ENCODE results near the gene CST9L. TPM values are rescaled to one million over a fixed set of nuclear protein-coding genes. Genes with fewer than 3 reads are reported as not detected.

The CST9L gene
- total RNA-seq (2022) (not detected in 2 replicates), Bru-seq, nascent RNA (not detected), BruChase-seq, experiment 1, labeled RNA remaining after a 6-hour chase (not detected), BruChase-seq, experiment 2, labeled RNA remaining after a 2-hour chase (not detected)
- long read RNA-seq: 0 reads

GRCh38 chr20:23568320-23568970 is at the start of gene CST9L:
Gene CST9L (minus strand): TSS chr20:23568484. CDS start chr20:23568450, 34 bp downstream.
- H3K27me3 Mint-ChIP-seq (ENCODE audit: unreplicated experiment): no peaks in the 10 kb centered on the region
- no TSS peak for BruUV-seq (replicated peaks)
- no peaks in the 10 kb centered on the region for H3K36me3 Mint-ChIP-seq (ENCODE audit: insufficient read depth, unreplicated experiment)
- TF ChIP-seq CTCF (IDR thresholded peaks at IDR 0.05; ENCODE audit: unreplicated experiment): no peak
- intact Hi-C loops (cut with micrococcal nuclease; ENCODE audit: unreplicated experiment): no loop called here
- no peak for DNase-seq
- H3K4me3 Mint-ChIP-seq (ENCODE audit: low read depth, unreplicated experiment): no peak within 1 kb of the TSS
- H3K9me3 Mint-ChIP-seq (ENCODE audit: low read depth, unreplicated experiment): no peaks in the 10 kb centered on the region
- H3K27ac Mint-ChIP-seq (ENCODE audit: unreplicated experiment): no peak within 1 kb of the TSS
- CTCF ChIA-PET: no interaction called here
- no peaks in the 10 kb centered on the region for H3K4me1 Mint-ChIP-seq (ENCODE audit: low read depth, unreplicated experiment)

GRCh38 chr20:23614163-23614562 is 45.9 kb upstream of the CST9L start:
- H3K36me3 Mint-ChIP-seq (ENCODE audit: insufficient read depth, unreplicated experiment): no peaks in the 10 kb centered on the region
- no peak overlapping the region for H3K27ac Mint-ChIP-seq (ENCODE audit: unreplicated experiment)
- H3K4me3 Mint-ChIP-seq (ENCODE audit: low read depth, unreplicated experiment): no peak overlapping the region
- H3K9me3 Mint-ChIP-seq (ENCODE audit: low read depth, unreplicated experiment): no peaks in the 10 kb centered on the region
- DNase-seq: no peak
- TF ChIP-seq CTCF (IDR thresholded peaks at IDR 0.05; ENCODE audit: unreplicated experiment): no peak
- no peaks in the 10 kb centered on the region for H3K27me3 Mint-ChIP-seq (ENCODE audit: unreplicated experiment)
- intact Hi-C loops (cut with micrococcal nuclease; ENCODE audit: unreplicated experiment): no loop called here
- BruUV-seq (replicated peaks): no TSS peak
- CTCF ChIA-PET: no interaction called here
- H3K4me1 Mint-ChIP-seq (ENCODE audit: low read depth, unreplicated experiment): no peaks in the 10 kb centered on the region

GRCh38 chr20:23613676-23614075 is 45.4 kb upstream of the CST9L start:
- no TSS peak for BruUV-seq (replicated peaks)
- H3K4me1 Mint-ChIP-seq (ENCODE audit: low read depth, unreplicated experiment): no peaks in the 10 kb centered on the region
- no peak overlapping the region for H3K4me3 Mint-ChIP-seq (ENCODE audit: low read depth, unreplicated experiment)
- H3K36me3 Mint-ChIP-seq (ENCODE audit: insufficient read depth, unreplicated experiment): no peaks in the 10 kb centered on the region
- no peak overlapping the region for H3K27ac Mint-ChIP-seq (ENCODE audit: unreplicated experiment)
- intact Hi-C loops (cut with micrococcal nuclease; ENCODE audit: unreplicated experiment): no loop called here
- H3K27me3 Mint-ChIP-seq (ENCODE audit: unreplicated experiment): no peaks in the 10 kb centered on the region
- no peaks in the 10 kb centered on the region for H3K9me3 Mint-ChIP-seq (ENCODE audit: low read depth, unreplicated experiment)
- TF ChIP-seq CTCF (IDR thresholded peaks at IDR 0.05; ENCODE audit: unreplicated experiment): no peak
- no peak for DNase-seq
- CTCF ChIA-PET: no interaction called here

GRCh38 chr20:23612396-23612795 is 44.1 kb upstream of the CST9L start:
- Mint-ChIP-seq H3K27me3 (ENCODE audit: unreplicated experiment) (no peaks in the 10 kb centered on the region), H3K27ac (ENCODE audit: unreplicated experiment) (no peak overlapping the region), H3K36me3 (ENCODE audit: insufficient read depth, unreplicated experiment) (no peaks in the 10 kb centered on the region), H3K4me1 (ENCODE audit: low read depth, unreplicated experiment) (no peaks in the 10 kb centered on the region), H3K4me3 (ENCODE audit: low read depth, unreplicated experiment) (no peak overlapping the region), H3K9me3 (ENCODE audit: low read depth, unreplicated experiment) (no peaks in the 10 kb centered on the region)
- intact Hi-C loops (cut with micrococcal nuclease; ENCODE audit: unreplicated experiment): no loop called here
- DNase-seq: no peak
- CTCF ChIA-PET: no interaction called here
- BruUV-seq (replicated peaks): no TSS peak
- no peak for TF ChIP-seq CTCF (IDR thresholded peaks at IDR 0.05; ENCODE audit: unreplicated experiment)
